Uterus (tissue), 2 donors: ENCODE data around the gene KLHL15.

Experiments used
- CTCF ChIP-seq, 4 experiments: fragments of 200-600 bp in 2 of 4; fragments of 450-650 bp in 2 of 4; sonication (generic) in 2 of 4; IDR thresholded peaks; one replicate each; pipeline ENCODE4 v1.5.1; 2016 to 2019; ENCODE audit warnings: antibody characterized with exemption in 4 of 4, mild to moderate bottlenecking in 2 of 4, moderate library complexity in 1 of 4
- POLR2A ChIP-seq, 2 donors: fragments of 450-650 bp; IDR thresholded peaks; one replicate each; pipeline ENCODE4 v1.6.1; 2016; ENCODE audit warnings: antibody characterized with exemption in 2 of 2, mild to moderate bottlenecking in 1 of 2, moderate library complexity in 1 of 2

DNA sequence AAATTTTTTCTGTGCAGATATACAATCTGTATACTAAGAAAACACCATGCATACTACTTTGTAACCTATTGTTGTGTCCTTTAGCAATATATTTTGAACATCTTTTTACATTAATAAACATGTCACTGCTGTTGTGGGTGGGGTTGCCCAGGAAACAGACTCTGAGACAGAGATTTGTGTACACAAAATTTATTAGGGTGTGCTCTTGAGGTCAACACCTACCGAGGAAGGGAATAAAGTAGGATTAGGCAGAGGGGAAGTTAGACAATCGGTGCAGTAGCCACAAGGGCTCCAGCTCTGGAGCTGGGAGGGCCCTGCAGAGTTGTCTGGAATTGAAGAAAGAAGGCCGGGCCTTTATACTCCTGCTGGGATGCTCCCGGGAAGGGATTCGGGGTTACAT, 62.8 kb downstream of the KLHL15 start:
- no peak for TF ChIP-seq POLR2A (IDR thresholded peaks at IDR 0.05)
- TF ChIP-seq CTCF (IDR thresholded peaks at IDR 0.05), result no peak
